Measurements from ENCODE around the gene DCK.
"Not testable (repeated sequence)": the region's sequence is repeated elsewhere in the genome, so short reads cannot be mapped to it uniquely, and the experiment has no call there.

Gene DCK

GRCh38 chr4:71004281-71004851 is 10.9 kb downstream of the DCK start:
- DNase-seq, result peak; percentile 40

DNA sequence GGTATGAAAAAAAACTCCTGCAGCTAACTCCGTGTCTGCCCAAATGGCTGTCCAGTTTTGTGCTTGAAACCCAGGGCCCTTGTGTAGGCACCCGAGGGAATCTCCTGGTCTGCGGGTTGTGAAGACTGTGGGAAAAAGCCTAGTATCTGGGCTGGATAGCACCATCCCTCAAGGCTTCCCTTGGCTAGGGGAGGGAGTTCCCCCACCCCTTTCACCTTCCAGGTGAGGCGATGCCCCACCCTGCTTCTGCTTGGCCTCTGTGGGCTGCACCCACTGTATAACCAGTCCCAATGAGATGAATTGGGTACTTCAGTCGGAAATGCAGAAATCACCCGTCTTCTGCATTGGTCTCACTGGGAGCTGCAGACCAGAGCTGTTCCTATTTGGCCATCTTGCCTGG is 11.6 kb downstream of the DCK start:
- not testable (repeated sequence) for DNase-seq

GRCh38 chr4:71006203-71006907 is 12.9 kb downstream of the DCK start:
- DNase-seq, result peak; percentile 51

DNA sequence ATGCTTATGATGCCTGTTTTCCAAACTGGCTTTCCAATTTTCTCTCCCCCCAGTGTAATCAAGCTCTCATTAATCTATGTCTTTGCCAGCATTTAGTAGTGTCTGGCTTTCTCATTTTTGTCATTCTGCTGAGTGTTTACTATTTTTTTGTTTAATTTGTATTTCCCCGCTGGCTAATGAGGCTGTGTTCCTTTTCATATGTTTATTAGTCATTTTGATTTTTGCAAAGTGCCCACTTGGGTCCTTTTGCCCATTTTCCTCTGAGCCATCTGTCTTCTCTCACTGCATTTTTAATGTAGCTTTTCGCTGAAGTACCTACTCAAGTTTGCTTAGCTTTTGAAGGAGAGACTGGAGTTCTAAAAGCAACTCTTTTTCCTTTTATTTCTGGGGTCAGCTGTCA is 14.7 kb downstream of the DCK start:
- no peak for DNase-seq

- DNase-seq, result no peak
Observed at GRCh38 chr4:71009086-71009485, 15.6 kb downstream of the DCK start.

DNA sequence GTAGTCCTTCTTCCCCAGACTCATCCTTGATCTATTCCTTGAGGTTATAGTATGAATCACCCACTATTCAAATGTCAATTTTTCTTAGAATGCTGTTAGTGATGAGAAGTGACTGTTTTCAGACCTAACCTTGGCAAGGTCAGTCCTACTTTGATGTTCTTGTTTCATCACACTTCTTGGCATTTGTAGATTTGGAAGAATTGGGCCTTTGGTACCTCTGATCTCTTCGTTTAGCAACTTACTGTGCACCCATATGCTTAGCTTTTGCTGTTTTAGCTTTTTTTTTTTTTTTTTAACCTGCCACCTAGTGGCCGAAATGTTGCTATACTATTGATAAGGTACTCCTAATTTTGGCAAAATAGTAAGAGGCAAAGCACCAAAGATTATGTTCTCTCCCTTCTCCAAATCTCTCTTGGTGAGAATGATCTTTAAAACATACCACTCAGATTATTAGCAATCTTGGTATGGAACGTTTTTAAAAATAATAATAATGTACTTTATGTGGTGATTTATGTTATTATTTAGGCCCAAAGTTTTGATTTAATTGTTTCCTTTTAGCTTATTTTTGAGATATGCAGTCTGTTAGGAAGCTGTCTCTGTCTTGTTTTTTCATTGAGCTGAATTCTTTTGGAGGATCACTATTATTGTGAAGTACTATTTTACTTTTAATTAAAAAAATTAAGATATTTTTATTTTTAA is 16.6 kb downstream of the DCK start:
- peak; percentile 14 for DNase-seq

- DNase-seq, result no peak
Observed at GRCh38 chr4:71011451-71011850, 18.0 kb downstream of the DCK start.

DNA sequence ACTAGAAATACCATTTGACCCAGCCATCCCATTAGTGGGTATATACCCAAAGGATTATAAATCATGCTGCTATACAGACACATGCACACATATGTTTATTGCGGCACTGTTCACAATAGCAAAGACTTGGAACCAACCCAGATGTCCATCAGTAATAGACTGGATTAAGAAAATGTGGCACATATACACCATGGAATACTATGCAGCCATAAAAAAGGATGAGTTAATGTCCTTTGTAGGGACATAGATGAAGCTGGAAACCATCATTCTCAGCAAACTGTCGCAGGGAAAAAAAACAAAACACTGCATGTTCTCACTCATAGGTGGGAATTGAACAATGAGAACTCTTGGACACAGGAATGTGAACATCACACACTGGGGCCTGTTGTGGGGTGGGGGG is 23.9 kb downstream of the DCK start:
- not testable (repeated sequence) for DNase-seq

- DNase-seq, result no peak
Observed at GRCh38 chr4:71020611-71021010, 27.2 kb downstream of the DCK start.

DNA sequence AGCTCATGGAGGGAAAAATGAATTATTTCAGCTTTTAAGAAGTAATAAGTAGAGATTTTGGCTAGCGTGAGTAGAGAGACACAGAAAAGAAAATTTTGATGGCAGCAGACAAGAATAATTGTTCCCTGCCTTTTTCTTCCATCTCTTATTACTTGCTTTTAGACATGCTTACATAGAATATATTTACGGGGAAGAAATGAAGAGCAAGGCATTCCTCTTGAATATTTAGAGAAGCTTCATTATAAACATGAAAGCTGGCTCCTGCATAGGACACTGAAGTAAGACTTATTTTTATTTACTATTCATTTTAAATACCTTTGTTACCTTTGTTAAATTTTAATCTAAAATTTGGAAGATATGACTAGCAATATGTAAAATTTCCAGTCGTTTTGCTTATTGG is 32.2 kb downstream of the DCK start:
- no peak for DNase-seq

DNA sequence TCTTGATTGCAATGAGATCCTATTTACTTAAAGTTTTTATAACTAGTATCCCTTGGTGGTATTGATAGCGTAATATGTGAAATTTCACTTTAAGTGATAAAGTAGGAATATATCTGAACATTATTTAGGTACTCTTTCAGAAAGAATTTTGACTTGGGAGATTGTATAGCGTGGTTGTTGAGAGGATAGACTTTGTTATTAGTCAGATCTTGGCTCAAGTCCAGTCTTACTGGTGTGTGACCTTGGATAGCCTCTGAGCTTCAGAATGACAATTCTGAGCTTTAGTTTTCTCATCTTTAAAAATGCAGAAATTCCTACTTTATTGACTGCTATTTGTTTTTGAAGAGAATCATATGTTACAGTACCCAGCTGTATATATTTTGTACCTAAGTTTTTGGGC is 32.6 kb downstream of the DCK start:
- no peak for DNase-seq

- no peak for DNase-seq
Observed at GRCh38 chr4:71027611-71028010, 34.2 kb downstream of the DCK start.

- DNase-seq, result no peak
Observed at GRCh38 chr4:71029504-71029903, 36.1 kb downstream of the DCK start.

- not testable (repeated sequence) for DNase-seq
Observed at GRCh38 chr4:71032106-71032505, 38.7 kb downstream of the DCK start.

- no peak for DNase-seq
Observed at GRCh38 chr4:71045256-71045655, 51.8 kb downstream of the DCK start.

GRCh38 chr4:71049395-71049794 is 55.9 kb downstream of the DCK start:
- DNase-seq, result no peak

- no peak for DNase-seq
Observed at GRCh38 chr4:71050809-71051208, 57.4 kb downstream of the DCK start.

DNA sequence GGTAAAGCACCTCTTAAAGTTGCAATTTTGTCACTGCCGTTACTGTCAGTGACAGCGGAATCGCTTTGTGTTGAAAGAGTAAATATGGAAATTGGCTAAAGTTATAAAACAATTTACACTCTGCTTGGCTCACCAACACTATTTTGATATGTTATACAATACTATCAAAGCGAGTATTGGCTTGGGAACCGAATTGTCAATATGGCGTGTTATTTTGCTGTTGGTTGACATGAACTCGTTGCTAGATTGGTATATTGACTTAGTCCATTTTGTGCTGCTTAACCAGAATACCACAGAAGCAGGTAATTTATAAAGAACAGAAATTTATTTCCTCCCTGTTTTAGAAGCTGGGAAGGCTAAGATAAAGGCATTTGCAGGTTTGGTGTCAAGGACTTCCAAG is 58.6 kb downstream of the DCK start:
- DNase-seq, result no peak

DNA sequence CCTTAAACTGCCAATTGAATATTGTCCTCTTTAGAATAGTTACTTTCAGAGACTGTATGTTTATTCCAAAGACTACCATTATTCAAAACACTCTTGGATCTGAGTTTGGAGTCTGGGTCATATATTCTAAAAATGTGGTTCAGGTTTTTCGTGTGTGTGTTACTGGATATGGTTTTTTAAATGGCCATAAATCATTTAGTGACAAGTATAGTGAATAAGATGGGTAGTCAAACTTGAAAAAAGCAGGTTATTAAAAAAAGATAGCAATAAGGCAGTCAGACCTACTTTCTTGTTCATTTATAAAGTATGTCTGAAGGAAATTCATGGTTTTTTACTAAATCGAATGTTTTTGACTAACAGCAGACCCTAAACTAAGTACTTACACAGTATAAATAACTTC is 59.3 kb downstream of the DCK start:
- no peak for DNase-seq

- not testable (repeated sequence) for DNase-seq
Observed at GRCh38 chr4:71053613-71054012, 60.2 kb downstream of the DCK start.

DNA sequence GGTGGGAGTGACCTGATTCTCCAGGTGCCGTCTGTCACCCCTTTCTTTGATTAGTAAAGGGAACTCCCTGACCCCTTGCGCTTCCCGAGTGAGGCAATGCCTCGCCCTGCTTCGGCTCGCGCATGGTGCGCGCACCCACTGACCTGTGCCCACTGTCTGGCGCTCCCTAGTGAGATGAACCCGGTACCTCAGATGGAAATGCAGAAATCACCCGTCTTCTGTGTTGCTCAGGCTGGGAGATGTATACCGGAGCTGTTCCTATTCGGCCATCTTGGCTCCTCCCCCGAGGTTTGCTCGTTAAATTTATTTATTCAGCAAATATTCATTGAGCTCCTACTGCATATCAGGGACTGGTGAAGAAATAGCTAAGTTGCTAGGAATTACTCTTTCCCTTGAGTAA is 66.1 kb downstream of the DCK start:
- not testable (repeated sequence) for DNase-seq

GRCh38 chr4:71062436-71062835 is 69.0 kb downstream of the DCK start:
- DNase-seq, result no peak

DNA sequence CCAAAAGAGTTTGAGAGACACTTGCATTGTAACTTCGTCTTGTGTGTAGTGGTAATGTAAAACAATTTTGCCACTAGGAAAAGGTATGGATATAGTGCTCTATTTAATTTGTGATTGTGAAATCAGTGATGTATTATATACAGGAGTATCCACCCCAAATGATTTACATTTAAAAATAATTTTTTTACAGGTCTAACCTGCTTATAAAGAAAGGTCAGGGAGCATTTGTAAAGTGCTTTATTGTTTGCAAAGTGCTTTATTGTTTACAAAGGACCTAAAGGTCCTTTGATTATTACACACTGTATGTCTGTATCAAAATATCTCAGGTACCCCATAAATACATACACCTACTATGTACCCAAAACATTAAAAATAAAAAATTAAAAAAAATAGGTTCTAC is 70.3 kb downstream of the DCK start:
- no peak for DNase-seq

DNA sequence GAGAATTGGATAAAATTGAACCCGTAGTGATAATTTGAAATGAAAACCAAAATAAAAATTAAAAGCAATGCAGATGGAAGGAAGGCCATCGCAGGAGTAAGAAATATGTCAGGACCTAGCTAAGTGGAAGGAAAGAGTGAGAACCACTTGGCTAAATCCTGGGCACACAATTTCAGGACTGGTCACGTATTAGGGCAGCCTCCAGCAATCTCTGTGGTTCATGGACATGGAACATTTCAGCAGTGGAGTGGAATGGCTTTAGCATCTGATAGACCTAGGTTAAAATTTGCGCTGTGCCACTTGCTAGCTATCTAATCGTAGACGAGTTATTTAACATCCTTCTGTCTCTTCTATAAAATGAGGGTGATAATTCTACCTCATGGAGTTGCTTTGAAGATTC is 71.1 kb downstream of the DCK start:
- DNase-seq, result no peak

All from activated CD4-positive, alpha-beta T cell treated with anti-CD3 and anti-CD28 coated beads, Interleukin-10, Interleukin-2, amounts not matched to agents 100 ng/mL and 50 ng/mL, durations not matched to agents 16 hours and 8 hours (primary cell).